HG03066 (cell line): ENCODE results near the gene ZSCAN30.
A peak's percentile ranks its signal among the peaks of the same experiment; 100 is the strongest.

ENCODE experiments used
- ATAC-seq: cut with Tn5 transposase; IDR thresholded peaks from one replicate; pipeline ENCODE4 v1.9.1; 2021; ENCODE audit warnings: low read depth; ENCODE audit not compliant: unreplicated experiment

The ZSCAN30 gene

GRCh38 chr18:35283923-35284794 is 5.9 kb downstream of the ZSCAN30 start:
- ATAC-seq, result no peak

GRCh38 chr18:35282353-35282752 is 7.7 kb downstream of the ZSCAN30 start:
- ATAC-seq, result no peak

- no peak for ATAC-seq
Measured at GRCh38 chr18:35278969-35279368, 11.1 kb downstream of the ZSCAN30 start.

- no peak for ATAC-seq
Measured at GRCh38 chr18:35278085-35278484, 11.9 kb downstream of the ZSCAN30 start.

- ATAC-seq, result no peak
Measured at GRCh38 chr18:35277633-35278032, 12.4 kb downstream of the ZSCAN30 start.

- ATAC-seq, result no peak
Measured at GRCh38 chr18:35276267-35276666, 13.8 kb downstream of the ZSCAN30 start.

GRCh38 chr18:35271656-35272055 is 18.4 kb downstream of the ZSCAN30 start:
- no peak for ATAC-seq

- ATAC-seq, result no peak
Measured at GRCh38 chr18:35268821-35269220, 21.2 kb downstream of the ZSCAN30 start.

GRCh38 chr18:35267809-35268208 is 22.2 kb downstream of the ZSCAN30 start:
- ATAC-seq, result no peak

GRCh38 chr18:35267161-35267651 is 22.8 kb downstream of the ZSCAN30 start:
- peak; percentile 56 for ATAC-seq

- no peak for ATAC-seq
Measured at GRCh38 chr18:35264409-35264808, 25.6 kb downstream of the ZSCAN30 start.

GRCh38 chr18:35256947-35257346 is 33.1 kb downstream of the ZSCAN30 start:
- ATAC-seq, result no peak

GRCh38 chr18:35253655-35254287 is 36.3 kb downstream of the ZSCAN30 start:
- ATAC-seq, result no peak

- no peak for ATAC-seq
Measured at GRCh38 chr18:35252466-35252865, 37.6 kb downstream of the ZSCAN30 start.

GRCh38 chr18:35248429-35248828 is 41.6 kb downstream of the ZSCAN30 start:
- no peak for ATAC-seq

GRCh38 chr18:35247412-35248249 is 42.4 kb downstream of the ZSCAN30 start:
- ATAC-seq, result no peak

- no peak for ATAC-seq
Measured at GRCh38 chr18:35246831-35247230, 43.2 kb downstream of the ZSCAN30 start.

- ATAC-seq, result no peak
Measured at GRCh38 chr18:35245719-35246317, 44.2 kb downstream of the ZSCAN30 start.

GRCh38 chr18:35244671-35245070 is 45.4 kb downstream of the ZSCAN30 start:
- ATAC-seq, result no peak

GRCh38 chr18:35242426-35242825 is 47.6 kb downstream of the ZSCAN30 start:
- ATAC-seq, result no peak

- ATAC-seq, result no peak
Measured at GRCh38 chr18:35241448-35241804, 48.6 kb downstream of the ZSCAN30 start.
